GM12878 (cell line): ENCODE results near the gene TARP. TPM values are rescaled to one million over a fixed set of nuclear protein-coding genes. Genes with fewer than 3 reads are reported as not detected.

Source experiments
- CHD4 ChIP-seq: fragments of 200-600 bp; sonication (generic); IDR thresholded peaks from 2 replicates; pipeline ENCODE4 v1.6.1; 2016; ENCODE audit warnings: mild to moderate bottlenecking
- SIX5 ChIP-seq: IDR thresholded peaks from 2 replicates; pipeline ENCODE4 v1.6.1; 2011; ENCODE audit warnings: mild to moderate bottlenecking, low read depth, low read length, moderate library complexity; ENCODE audit not compliant: severe bottlenecking
- polyA plus RNA-seq, 11 experiments: library from polyadenylated mRNA; depleted of rRNA in 4 of 11; unstranded in 6 of 11; stranded (reverse) in 5 of 11; fragments of >200 nt; fragmentation: Nextera tagmentation in 4 of 11; fragmentation: Illumina TruSeq in 1 of 11; extraction: Ambion mirVana in 4 of 11; extraction: Trizol in 1 of 11; gene quantifications; 1 replicate in 1 of 11; 2 replicates in 10 of 11; pipeline versions ENCODE4 v1.2.1 to v1.2.3, GENCODE V29; 2011 to 2016; ENCODE audit warnings: inconsistent platforms in 2 of 11, missing spikeins in 2 of 11, low read depth in 1 of 11
- small RNA-seq: library from RNA; depleted of rRNA; stranded (forward); fragments of <200 nt; gene quantifications from one replicate; pipeline ENCODE3, GENCODE V24; 2014
- total RNA-seq, 4 experiments: library from RNA; depleted of rRNA in 3 of 4; stranded (reverse); fragments of >200 nt in 3 of 4; fragmentation: Illumina TruSeq in 1 of 4; extraction: Trizol in 1 of 4; gene quantifications; 2 replicates each; pipeline versions ENCODE4 v1.2.1 to v1.2.3, GENCODE V29; 2013 to 2021
- TF ChIP-seq, protein P1 (sequence below): IDR thresholded peaks from 2 replicates; pipeline ENCODE4 v1.6.1; 2012; ENCODE audit warnings: improper control_type of control experiment, low read depth, low read length; ENCODE audit not compliant: insufficient replicate concordance
- TF ChIP-seq, protein P2 (sequence below): fragments of 150-350 bp; IDR thresholded peaks from 2 replicates; pipeline ENCODE4 v1.6.1; 2014; ENCODE audit warnings: mild to moderate bottlenecking, low read depth, low read length

TARP gene

DNA sequence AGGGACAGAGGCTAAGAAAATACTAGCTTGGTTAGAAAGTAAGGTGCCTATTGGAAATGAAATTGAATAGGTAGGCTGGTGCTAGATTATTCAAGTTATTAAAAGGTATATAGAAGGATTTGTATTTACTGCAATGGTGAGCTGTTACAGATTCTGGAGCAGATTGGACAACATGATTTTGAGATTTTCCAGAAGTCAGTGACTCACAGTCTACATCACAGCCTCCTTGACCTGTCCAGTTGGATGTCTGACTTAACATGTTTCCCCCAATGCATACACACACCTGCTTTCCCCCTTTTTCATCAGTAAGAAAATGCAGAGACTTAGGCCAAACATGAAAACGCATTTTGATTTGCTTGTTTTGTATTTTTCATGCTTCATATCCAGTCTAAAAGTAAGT, 62.0 kb downstream of the TARP start (continued):
- TF ChIP-seq, protein P1, sequence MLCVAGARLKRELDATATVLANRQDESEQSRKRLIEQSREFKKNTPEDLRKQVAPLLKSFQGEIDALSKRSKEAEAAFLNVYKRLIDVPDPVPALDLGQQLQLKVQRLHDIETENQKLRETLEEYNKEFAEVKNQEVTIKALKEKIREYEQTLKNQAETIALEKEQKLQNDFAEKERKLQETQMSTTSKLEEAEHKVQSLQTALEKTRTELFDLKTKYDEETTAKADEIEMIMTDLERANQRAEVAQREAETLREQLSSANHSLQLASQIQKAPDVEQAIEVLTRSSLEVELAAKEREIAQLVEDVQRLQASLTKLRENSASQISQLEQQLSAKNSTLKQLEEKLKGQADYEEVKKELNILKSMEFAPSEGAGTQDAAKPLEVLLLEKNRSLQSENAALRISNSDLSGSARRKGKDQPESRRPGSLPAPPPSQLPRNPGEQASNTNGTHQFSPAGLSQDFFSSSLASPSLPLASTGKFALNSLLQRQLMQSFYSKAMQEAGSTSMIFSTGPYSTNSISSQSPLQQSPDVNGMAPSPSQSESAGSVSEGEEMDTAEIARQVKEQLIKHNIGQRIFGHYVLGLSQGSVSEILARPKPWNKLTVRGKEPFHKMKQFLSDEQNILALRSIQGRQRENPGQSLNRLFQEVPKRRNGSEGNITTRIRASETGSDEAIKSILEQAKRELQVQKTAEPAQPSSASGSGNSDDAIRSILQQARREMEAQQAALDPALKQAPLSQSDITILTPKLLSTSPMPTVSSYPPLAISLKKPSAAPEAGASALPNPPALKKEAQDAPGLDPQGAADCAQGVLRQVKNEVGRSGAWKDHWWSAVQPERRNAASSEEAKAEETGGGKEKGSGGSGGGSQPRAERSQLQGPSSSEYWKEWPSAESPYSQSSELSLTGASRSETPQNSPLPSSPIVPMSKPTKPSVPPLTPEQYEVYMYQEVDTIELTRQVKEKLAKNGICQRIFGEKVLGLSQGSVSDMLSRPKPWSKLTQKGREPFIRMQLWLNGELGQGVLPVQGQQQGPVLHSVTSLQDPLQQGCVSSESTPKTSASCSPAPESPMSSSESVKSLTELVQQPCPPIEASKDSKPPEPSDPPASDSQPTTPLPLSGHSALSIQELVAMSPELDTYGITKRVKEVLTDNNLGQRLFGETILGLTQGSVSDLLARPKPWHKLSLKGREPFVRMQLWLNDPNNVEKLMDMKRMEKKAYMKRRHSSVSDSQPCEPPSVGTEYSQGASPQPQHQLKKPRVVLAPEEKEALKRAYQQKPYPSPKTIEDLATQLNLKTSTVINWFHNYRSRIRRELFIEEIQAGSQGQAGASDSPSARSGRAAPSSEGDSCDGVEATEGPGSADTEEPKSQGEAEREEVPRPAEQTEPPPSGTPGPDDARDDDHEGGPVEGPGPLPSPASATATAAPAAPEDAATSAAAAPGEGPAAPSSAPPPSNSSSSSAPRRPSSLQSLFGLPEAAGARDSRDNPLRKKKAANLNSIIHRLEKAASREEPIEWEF, result no peak
- TF ChIP-seq, protein P2, sequence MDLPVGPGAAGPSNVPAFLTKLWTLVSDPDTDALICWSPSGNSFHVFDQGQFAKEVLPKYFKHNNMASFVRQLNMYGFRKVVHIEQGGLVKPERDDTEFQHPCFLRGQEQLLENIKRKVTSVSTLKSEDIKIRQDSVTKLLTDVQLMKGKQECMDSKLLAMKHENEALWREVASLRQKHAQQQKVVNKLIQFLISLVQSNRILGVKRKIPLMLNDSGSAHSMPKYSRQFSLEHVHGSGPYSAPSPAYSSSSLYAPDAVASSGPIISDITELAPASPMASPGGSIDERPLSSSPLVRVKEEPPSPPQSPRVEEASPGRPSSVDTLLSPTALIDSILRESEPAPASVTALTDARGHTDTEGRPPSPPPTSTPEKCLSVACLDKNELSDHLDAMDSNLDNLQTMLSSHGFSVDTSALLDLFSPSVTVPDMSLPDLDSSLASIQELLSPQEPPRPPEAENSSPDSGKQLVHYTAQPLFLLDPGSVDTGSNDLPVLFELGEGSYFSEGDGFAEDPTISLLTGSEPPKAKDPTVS, result no peak
- TF ChIP-seq CHD4, result no peak
- TF ChIP-seq SIX5, result no peak
- TF ChIP-seq, all 136 proteins: peak for 0

Small RNA genes lying within 50 kb of the gene (small RNA-seq; reads per million reads assigned to genes)
- gene TRGJ1 (not detected), gene TRGJ2 (not detected), gene TRGJP (not detected), gene TRGJP1 (not detected), gene TRGJP2 (not detected), gene TRGVA (not detected)

Other genes starting within 250 kb of the TARP start
- gene STARD3NL, start 95.4 kb downstream of the TARP start, total RNA-seq (2014; rRNA removed), result 85.0 and 103 TPM in 2 replicates
- gene STARD3NL, start 95.4 kb downstream of the TARP start, total RNA-seq (2014; rRNA removed; fragmentation: Illumina TruSeq; extraction: Trizol), result 75.2 and 80.4 TPM in 2 replicates
- 62.9 and 66.1 TPM in 2 replicates for gene STARD3NL, start 95.4 kb downstream of the TARP start, total RNA-seq (2021)
- 133 and 173 TPM in 2 replicates for gene STARD3NL, start 95.4 kb downstream of the TARP start, polyA plus RNA-seq (2011; rRNA removed)
- 80.1 and 91.5 TPM in 2 replicates for gene STARD3NL, start 95.4 kb downstream of the TARP start, polyA plus RNA-seq (2014; fragmentation: Illumina TruSeq; extraction: Trizol)
- gene STARD3NL, start 95.4 kb downstream of the TARP start, polyA plus RNA-seq (2014; fragmentation: Nextera tagmentation; extraction: Ambion mirVana), result 100 to 1,000 TPM in 1 of 2 experiments, 10 to 100 TPM in 1; 76.4 to 101 TPM
- 71.3 and 86.3 TPM in 2 replicates for gene STARD3NL, start 95.4 kb downstream of the TARP start, polyA plus RNA-seq (2014; rRNA removed)
- 100 to 1,000 TPM; 120 to 128 TPM for gene STARD3NL, start 95.4 kb downstream of the TARP start, polyA plus RNA-seq (2016; fragmentation: Nextera tagmentation; extraction: Ambion mirVana)